BE2C (cell line): ENCODE data around the gene APOM.

Source experiments
- DNase-seq: peaks from one replicate; pipeline ENCODE4 v3.0.0-alpha.2; 2020
- H3K27me3 ChIP-seq: fragments of 250-450 bp; sonication (Bioruptor Pico); 2 replicates; pipeline ENCODE4 v1.5.1; 2020; ENCODE audit warnings: mild to moderate bottlenecking
- H3K36me3 ChIP-seq: fragments of 250-450 bp; sonication (Bioruptor Pico); 2 replicates; pipeline ENCODE4 v1.5.1; 2020; ENCODE audit warnings: mild to moderate bottlenecking
- H3K4me1 ChIP-seq: fragments of 250-450 bp; sonication (Bioruptor Pico); 2 replicates; pipeline ENCODE4 v1.5.1; 2020
- H3K4me3 ChIP-seq: 2 replicates; pipeline ENCODE4 v1.5.1; 2011; ENCODE audit warnings: low read depth, low read length
- H3K9me3 ChIP-seq: fragments of 250-450 bp; sonication (Bioruptor Pico); 2 replicates; pipeline ENCODE4 v1.5.1; 2020
- TF ChIP-seq, protein P1 (sequence below): IDR thresholded peaks from 2 replicates; pipeline ENCODE4 v1.5.1; 2012; ENCODE audit warnings: mild to moderate bottlenecking, low read depth, low read length

Gene APOM

DNA sequence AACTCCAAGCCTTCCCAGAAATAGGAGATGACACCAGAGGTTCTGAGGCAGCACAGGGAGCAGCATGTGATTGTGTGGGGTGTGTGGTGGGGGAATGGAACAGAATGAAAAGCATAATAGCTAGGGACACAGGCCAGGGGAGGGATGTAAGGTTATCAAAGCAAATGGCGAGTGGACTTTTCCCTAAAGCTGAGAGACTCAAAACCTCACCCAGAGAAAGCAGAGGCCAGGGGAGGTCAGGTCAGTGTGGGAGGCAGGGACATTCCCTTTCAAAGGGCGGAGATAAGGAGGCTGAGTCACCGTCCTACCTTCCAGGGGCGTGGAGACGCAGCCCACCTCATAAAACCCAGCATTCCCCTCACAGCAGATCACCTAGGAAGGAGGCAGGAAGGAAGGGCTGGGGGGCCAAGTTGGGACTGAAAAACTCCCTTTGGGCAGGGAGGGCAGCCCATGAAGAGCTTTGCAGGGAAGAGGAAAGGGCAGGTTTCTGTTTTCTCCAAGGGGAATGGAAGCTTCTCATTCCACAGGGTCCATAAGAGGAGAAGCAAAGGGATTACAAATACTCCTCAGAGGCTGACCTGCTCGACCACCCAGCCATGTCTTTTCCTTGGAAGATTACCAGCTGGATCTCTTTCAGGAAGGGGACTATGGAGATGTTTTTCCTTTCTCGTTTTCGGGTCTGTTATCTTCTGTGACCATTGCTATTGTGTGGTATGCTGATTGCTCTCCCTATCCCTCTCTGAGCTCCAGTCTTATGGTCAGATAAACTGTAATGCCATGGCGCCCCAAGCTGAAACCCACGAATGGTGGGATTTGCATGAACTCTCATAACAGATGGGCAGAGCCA lies 34.8 kb downstream of the APOM start:
- no peaks in the 10 kb centered on the region for H3K9me3 ChIP-seq
- H3K4me3 ChIP-seq = no peak overlapping the region
- no peak for DNase-seq
- no peaks in the 10 kb centered on the region for H3K4me1 ChIP-seq
- no peaks in the 10 kb centered on the region; the same call in none of the 2 replicates for H3K36me3 ChIP-seq
- TF ChIP-seq, protein P1, sequence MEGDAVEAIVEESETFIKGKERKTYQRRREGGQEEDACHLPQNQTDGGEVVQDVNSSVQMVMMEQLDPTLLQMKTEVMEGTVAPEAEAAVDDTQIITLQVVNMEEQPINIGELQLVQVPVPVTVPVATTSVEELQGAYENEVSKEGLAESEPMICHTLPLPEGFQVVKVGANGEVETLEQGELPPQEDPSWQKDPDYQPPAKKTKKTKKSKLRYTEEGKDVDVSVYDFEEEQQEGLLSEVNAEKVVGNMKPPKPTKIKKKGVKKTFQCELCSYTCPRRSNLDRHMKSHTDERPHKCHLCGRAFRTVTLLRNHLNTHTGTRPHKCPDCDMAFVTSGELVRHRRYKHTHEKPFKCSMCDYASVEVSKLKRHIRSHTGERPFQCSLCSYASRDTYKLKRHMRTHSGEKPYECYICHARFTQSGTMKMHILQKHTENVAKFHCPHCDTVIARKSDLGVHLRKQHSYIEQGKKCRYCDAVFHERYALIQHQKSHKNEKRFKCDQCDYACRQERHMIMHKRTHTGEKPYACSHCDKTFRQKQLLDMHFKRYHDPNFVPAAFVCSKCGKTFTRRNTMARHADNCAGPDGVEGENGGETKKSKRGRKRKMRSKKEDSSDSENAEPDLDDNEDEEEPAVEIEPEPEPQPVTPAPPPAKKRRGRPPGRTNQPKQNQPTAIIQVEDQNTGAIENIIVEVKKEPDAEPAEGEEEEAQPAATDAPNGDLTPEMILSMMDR = no peak
- no peaks in the 10 kb centered on the region for H3K27me3 ChIP-seq

DNA sequence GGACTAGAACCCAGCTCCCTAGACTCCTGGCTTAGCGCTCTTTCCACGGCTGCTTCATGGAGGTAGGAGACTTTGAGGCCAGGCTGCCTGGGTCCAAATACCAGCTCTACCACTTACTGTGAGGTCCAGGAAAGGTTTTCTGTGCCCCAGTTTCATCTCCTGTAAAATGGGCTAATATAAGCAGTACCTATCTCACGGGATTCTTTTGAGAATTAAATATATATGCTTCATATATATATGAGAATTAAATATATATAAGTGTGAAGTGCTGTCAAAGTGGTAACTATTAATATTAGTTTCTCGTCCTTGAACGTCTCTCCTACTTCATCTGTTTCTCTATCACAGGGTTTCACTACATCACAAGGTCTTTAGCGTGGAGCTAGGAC lies 35.4 kb downstream of the APOM start:
- H3K4me3 ChIP-seq = no peak overlapping the region
- H3K9me3 ChIP-seq = no peaks in the 10 kb centered on the region
- H3K4me1 ChIP-seq = no peaks in the 10 kb centered on the region
- H3K27me3 ChIP-seq = no peaks in the 10 kb centered on the region
- no peaks in the 10 kb centered on the region; the same call in none of the 2 replicates for H3K36me3 ChIP-seq
- DNase-seq = no peak
- TF ChIP-seq, protein P1 = no peak

DNA sequence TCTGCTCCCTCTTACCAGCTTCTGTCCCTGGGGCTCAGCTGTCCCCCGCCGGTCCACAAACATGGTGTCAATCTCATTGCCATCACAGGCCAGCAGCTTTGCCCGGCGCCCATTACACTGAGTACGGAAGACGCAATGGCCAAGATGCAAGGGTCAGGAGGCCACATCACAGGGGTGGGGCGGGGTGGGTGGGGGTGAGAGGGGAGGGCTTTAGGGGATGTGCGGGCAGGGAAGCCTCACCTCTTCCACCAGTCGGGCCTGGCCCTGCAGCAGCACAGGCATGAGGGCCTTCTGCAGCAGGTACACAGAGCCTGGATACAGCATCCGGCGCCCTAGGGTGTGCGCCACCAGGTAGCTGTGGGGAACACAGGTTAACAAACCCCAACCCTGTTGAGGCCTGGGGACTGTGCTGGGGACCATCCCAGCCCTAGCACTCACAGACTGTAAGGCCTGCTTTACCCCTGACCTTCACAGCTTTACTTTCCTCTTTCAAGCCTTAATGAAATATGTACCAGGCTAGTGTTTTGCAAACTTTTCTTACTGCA lies 35.9 kb downstream of the APOM start:
- TF ChIP-seq, protein P1 = no peak
- no peaks in the 10 kb centered on the region for H3K4me1 ChIP-seq
- H3K36me3 ChIP-seq = no peaks in the 10 kb centered on the region; the same call in none of the 2 replicates
- H3K4me3 ChIP-seq = no peak overlapping the region
- H3K27me3 ChIP-seq = no peaks in the 10 kb centered on the region
- H3K9me3 ChIP-seq = no peaks in the 10 kb centered on the region
- no peak for DNase-seq

DNA sequence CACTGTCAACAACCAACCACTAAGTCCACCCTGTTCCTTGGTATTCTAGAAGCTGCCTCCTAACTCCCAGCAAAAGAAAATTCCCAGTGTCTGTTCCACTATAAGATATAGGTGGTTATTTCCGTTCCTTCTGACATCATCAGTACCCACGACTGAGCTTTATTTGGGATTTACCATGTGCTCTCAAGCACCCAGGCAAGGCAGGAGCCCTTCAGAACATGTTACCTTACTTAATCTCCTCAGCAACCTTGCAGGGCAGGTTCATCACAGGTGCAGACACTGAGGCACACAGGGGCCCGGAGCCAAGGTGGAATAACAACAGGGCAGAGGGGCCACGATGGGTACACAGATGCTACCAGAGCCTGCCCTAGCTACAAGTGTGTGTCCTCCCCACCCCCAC lies 36.7 kb downstream of the APOM start:
- no peaks in the 10 kb centered on the region for H3K27me3 ChIP-seq
- TF ChIP-seq, protein P1 = no peak
- H3K36me3 ChIP-seq = no peaks in the 10 kb centered on the region; the same call in none of the 2 replicates
- H3K4me3 ChIP-seq = no peak overlapping the region
- H3K4me1 ChIP-seq = no peaks in the 10 kb centered on the region
- no peaks in the 10 kb centered on the region for H3K9me3 ChIP-seq
- DNase-seq = no peak

DNA sequence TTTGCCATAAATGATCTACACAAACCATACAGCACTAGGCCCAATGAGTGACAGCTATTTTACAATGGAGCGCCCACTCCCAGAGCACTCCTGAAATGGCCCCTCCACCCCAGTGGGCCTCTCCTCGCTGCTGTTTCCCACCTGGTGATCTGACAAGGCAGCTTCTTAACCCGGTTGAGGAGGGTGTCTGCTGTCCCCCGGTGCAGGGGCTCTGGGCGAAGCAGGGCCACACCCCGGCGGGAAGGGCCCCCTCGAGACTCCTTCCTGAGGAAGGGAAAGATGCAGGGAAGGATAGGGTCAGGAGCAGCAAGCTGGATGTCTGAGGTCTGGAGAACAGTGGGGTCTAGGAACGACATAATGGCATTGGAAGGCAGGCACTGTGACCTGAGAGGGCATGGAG lies 37.2 kb downstream of the APOM start:
- TF ChIP-seq, protein P1 = no peak
- no peak for DNase-seq
- no peaks in the 10 kb centered on the region; the same call in none of the 2 replicates for H3K36me3 ChIP-seq
- no peak overlapping the region for H3K4me3 ChIP-seq
- H3K9me3 ChIP-seq = no peaks in the 10 kb centered on the region
- no peaks in the 10 kb centered on the region for H3K4me1 ChIP-seq
- H3K27me3 ChIP-seq = no peaks in the 10 kb centered on the region

DNA sequence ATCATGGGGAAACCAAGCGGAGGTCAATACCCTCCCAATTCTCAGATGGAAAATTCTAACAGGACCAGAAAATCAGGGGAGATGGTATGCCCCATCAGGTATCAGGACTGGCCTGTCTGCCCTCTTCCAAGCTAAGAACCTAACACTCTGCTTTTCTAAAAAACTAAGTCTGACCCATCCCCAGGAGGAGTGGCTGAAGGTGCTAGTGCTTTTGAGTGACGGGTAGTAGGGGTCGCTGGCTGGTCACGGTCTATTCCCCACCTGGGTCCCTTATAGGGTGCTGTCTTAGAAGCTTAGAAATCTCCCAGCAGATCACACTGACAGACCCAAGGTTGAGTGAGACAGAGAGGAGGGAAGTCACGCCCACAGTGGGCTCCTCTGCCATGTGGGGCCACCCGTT lies 37.8 kb downstream of the APOM start:
- no peaks in the 10 kb centered on the region; the same call in none of the 2 replicates for H3K36me3 ChIP-seq

More for the DNA sequence above, 37.8 kb downstream of the APOM start:
- TF ChIP-seq, protein P1 = no peak
- no peak for DNase-seq
- no peaks in the 10 kb centered on the region for H3K27me3 ChIP-seq
- H3K9me3 ChIP-seq = no peaks in the 10 kb centered on the region
- H3K4me3 ChIP-seq = no peak overlapping the region
- no peaks in the 10 kb centered on the region for H3K4me1 ChIP-seq
